ENCODE results near the gene GZMM. TPM values are rescaled to one million over a fixed set of nuclear protein-coding genes. Genes with fewer than 3 reads are reported as not detected.

The GZMM gene
- total and polyA plus RNA-seq, 10 donors = 3.9 to 19.5 (median 14.9) TPM

DNA sequence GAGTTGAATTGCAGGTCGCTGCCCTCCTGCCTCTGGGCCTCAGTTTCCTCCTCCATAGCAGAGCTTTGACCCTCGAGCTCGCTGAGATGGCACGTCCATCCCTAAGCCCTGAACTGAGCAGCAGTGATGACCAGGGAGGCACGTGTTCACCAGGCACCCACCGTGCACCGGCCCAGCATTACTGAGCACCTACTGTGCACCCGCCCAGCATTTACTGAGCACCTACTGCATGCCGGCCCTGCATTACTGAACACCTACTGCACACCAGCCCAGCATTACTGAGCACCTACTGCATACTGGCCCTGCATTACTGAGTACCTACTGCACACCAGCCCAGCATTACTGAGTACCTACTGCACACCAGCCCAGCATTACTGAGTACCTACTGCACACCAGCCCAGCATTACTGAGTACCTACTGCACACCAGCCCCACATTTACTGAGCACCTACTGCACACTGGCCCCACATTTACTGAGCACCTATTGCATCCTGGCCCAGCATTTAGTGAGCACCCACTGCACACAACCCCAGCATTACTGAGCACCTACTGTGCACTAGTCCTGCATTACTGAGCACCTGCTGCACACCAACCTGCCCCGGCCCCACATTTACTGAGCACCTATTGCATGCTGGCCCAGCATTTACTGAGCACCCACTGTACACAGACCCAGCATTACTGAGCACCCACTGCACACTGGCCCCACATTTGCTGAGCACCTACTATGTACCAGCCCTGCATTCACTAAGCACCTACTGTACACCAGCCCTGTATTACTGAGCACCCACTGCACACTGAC lies 30.3 kb upstream of the GZMM start:
- Histone ChIP-seq H3K27ac (peak overlapping the region in 1 of 8 donors; percentile 7), H3K27me3 (replicated peaks in 1 of 7) (no peaks in the 10 kb centered on the region), H3K36me3 (peaks cover 0 to 10% (median 0%) of the 10 kb centered on the region in 6 donors), H3K4me1 (peaks cover 4 to 48% (median 29%) of the 10 kb centered on the region in 6 donors), H3K9me3 (no peaks in the 10 kb centered on the region), H3K4me3 (no peak overlapping the region)
- TF ChIP-seq CTCF (IDR thresholded peaks at IDR 0.05 in 8 of 11, conservative IDR thresholded peaks at IDR 0.05 in 3 of 11) = no peak
- TF ChIP-seq POLR2AphosphoS5 (IDR thresholded peaks at IDR 0.05) = no peak
- TF ChIP-seq POLR2A (IDR thresholded peaks at IDR 0.05) = no peak
- intact Hi-C loops (cut with DNase I; ENCODE audit: low total_unique reads) = no loop called here
- WGBS, 5 donors = 85 to 93% (median 88%) methylated on average over 10 of the region's 10 CpGs
- DNase-seq = no peak

- H3K4me1 ChIP-seq = peaks cover 4 to 45% (median 26%) of the 10 kb centered on the region in 6 donors
- H3K4me3 ChIP-seq = no peak overlapping the region
- no peak overlapping the region for H3K27ac ChIP-seq
- no peaks in the 10 kb centered on the region for H3K9me3 ChIP-seq
- intact Hi-C loops (cut with DNase I; ENCODE audit: low total_unique reads) = no loop called here
- WGBS, 5 donors = 91 to 97% (median 95%) methylated on average over 9 of the region's 9 CpGs
- no peak for DNase-seq
- TF ChIP-seq POLR2AphosphoS5 (IDR thresholded peaks at IDR 0.05) = no peak
- no peak for TF ChIP-seq POLR2A (IDR thresholded peaks at IDR 0.05)
- TF ChIP-seq CTCF (IDR thresholded peaks at IDR 0.05 in 8 of 11, conservative IDR thresholded peaks at IDR 0.05 in 3 of 11) = no peak
- peaks cover 0 to 7% (median 0%) of the 10 kb centered on the region in 6 donors for H3K36me3 ChIP-seq
- H3K27me3 ChIP-seq (replicated peaks in 1 of 7) = peaks cover 0 to 6% (median 0%) of the 10 kb centered on the region in 7 donors
Measured at GRCh38 chr19:514166-514663, 29.6 kb upstream of the GZMM start.

DNA sequence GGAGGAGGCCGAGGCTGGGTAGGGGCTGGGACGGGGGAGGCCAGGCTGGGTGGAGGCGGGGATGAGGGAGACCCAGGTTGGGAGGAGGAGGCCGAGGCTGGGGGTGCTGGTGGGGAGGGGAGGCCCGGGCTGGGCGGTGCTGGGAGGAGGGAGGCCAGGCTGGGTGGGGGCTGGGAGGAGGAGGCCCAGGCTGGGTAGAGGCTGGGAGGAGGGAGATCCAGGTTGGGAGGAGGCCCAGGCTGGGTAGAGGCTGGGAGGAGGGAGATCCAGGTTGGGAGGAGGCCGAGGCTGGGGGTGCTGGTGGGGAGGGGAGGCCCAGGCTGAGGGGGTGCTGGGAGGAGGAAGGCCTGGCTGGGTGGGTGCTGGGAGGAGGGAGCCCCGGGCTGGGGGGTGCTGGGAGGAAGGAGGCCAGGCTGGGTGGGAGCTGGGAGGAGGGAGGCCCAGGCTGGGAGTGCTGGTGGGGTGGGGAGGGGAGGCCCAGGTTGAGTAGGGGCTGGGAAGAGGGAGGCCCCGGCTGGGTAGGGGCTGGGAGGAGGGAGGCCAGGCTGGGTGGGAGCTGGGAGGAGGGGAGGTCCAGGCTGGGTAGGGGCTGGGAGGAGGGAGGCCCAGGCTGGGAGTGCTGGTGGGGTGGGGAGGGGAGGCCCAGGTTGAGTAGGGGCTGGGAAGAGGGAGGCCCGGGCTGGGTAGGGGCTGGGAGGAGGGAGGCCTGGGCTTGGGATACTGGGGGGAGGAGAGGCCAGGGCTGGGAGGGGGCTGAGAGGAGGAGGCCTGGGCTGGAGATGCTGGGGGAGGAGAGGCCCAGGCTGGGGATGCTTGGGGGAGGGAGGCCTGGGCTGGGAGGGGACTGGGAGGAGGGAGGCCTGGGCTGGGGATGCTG lies 25.9 kb upstream of the GZMM start:
- intact Hi-C loops (cut with DNase I; ENCODE audit: low total_unique reads) = no loop called here
- 58 to 76% (median 67%) methylated on average over 7 to 10 of the region's 10 CpGs for WGBS, 5 donors
- TF ChIP-seq POLR2AphosphoS5 (IDR thresholded peaks at IDR 0.05) = no peak
- TF ChIP-seq POLR2A (IDR thresholded peaks at IDR 0.05) = no peak
- TF ChIP-seq CTCF (IDR thresholded peaks at IDR 0.05 in 8 of 11, conservative IDR thresholded peaks at IDR 0.05 in 3 of 11) = no peak

More for the DNA sequence above, 25.9 kb upstream of the GZMM start:
- H3K36me3 ChIP-seq = peaks cover 0 to 10% (median 0%) of the 10 kb centered on the region in 6 donors
- no peak overlapping the region for H3K27ac ChIP-seq
- peaks cover 0 to 12% (median 5%) of the 10 kb centered on the region in 6 donors for H3K4me1 ChIP-seq
- no peak for DNase-seq
- peaks cover 0 to 3% (median 0%) of the 10 kb centered on the region in 8 donors for H3K9me3 ChIP-seq
- H3K4me3 ChIP-seq = no peak overlapping the region
- H3K27me3 ChIP-seq (replicated peaks in 1 of 7) = peaks cover 0 to 11% (median 0%) of the 10 kb centered on the region in 7 donors

Data from spleen (tissue), 11 donors.